GM23338 (cell line): Measurements from ENCODE around the gene MAP7D1. TPM values are rescaled to one million over a fixed set of nuclear protein-coding genes. Genes with fewer than 3 reads are reported as not detected.

ENCODE experiments used
- ATAC-seq: fragments of 200-7000 bp; cut with Tn5 transposase; 3 replicates; pipeline ENCODE4 v1.9.1; 2020
- DNase-seq: peaks from one replicate; pipeline ENCODE4 v3.0.0-alpha.2; 2015; ENCODE audit warnings: low spot score
- H2AFZ ChIP-seq: fragments of 200-600 bp; sonication (generic); 2 replicates; pipeline ENCODE4 v1.8.0; 2016; ENCODE audit warnings: antibody characterized with exemption, mild to moderate bottlenecking, moderate library complexity
- H3F3A ChIP-seq: fragments of 200-600 bp; sonication (generic); replicated peaks from 2 replicates; pipeline ENCODE4 v1.8.0; 2017; ENCODE audit warnings: antibody characterized with exemption, mixed run types, low read depth
- H3K27ac ChIP-seq: fragments of 200-600 bp; sonication (generic); 2 replicates; pipeline ENCODE4 v1.6.1; 2016; ENCODE audit warnings: low read depth
- H3K27me3 ChIP-seq: fragments of 200-600 bp; sonication (generic); 2 replicates; pipeline ENCODE4 v1.8.0; 2016; ENCODE audit warnings: mild to moderate bottlenecking, mixed run types, moderate library complexity; ENCODE audit not compliant: insufficient read depth
- H3K36me3 ChIP-seq: fragments of 200-600 bp; sonication (generic); 2 replicates; pipeline ENCODE4 v1.8.0; 2016; ENCODE audit warnings: mild to moderate bottlenecking; ENCODE audit not compliant: insufficient read depth
- H3K4me1 ChIP-seq: fragments of 200-600 bp; sonication (generic); 2 replicates; pipeline ENCODE4 v1.8.0; 2016; ENCODE audit warnings: mild to moderate bottlenecking, moderate library complexity; ENCODE audit not compliant: insufficient read depth
- H3K4me2 ChIP-seq: fragments of 200-600 bp; sonication (generic); 2 replicates; pipeline ENCODE4 v1.7.1; 2017; ENCODE audit warnings: mixed run types
- H3K4me3 ChIP-seq: fragments of 200-600 bp; sonication (generic); 2 replicates; pipeline ENCODE4 v1.6.1; 2016; ENCODE audit warnings: mixed run types
- H3K79me2 ChIP-seq: fragments of 200-600 bp; sonication (generic); replicated peaks from 2 replicates; pipeline ENCODE4 v1.8.0; 2017; ENCODE audit warnings: mild to moderate bottlenecking; ENCODE audit not compliant: insufficient read depth
- H3K9me2 ChIP-seq: fragments of 200-600 bp; sonication (generic); 2 replicates; pipeline ENCODE4 v1.8.0; 2017; ENCODE audit not compliant: insufficient read depth
- H4K20me1 ChIP-seq: fragments of 200-600 bp; sonication (generic); replicated peaks from 2 replicates; pipeline ENCODE4 v1.8.0; 2017; ENCODE audit warnings: mild to moderate bottlenecking; ENCODE audit not compliant: insufficient read depth
- H3K27ac Mint-ChIP-seq: 2 replicates; pipeline ENCODE4 v1.8.0; 2020; ENCODE audit warnings: inconsistent platforms, mild to moderate bottlenecking, moderate library complexity, mixed read lengths
- H3K27me3 Mint-ChIP-seq: 3 replicates; pipeline ENCODE4 v1.8.0; 2022; ENCODE audit warnings: low read depth, mild to moderate bottlenecking, moderate library complexity, mixed read lengths, inconsistent platforms; ENCODE audit not compliant: insufficient read depth, poor library complexity
- H3K36me3 Mint-ChIP-seq: 3 replicates; pipeline ENCODE4 v1.8.0; 2021; ENCODE audit warnings: low read depth, mild to moderate bottlenecking, inconsistent platforms, moderate library complexity, mixed read lengths
- H3K4me1 Mint-ChIP-seq: 3 replicates; pipeline ENCODE4 v1.8.0; 2020; ENCODE audit warnings: mild to moderate bottlenecking, inconsistent platforms, mixed read lengths
- H3K4me3 Mint-ChIP-seq: 3 replicates; pipeline ENCODE4 v1.8.0; 2021; ENCODE audit warnings: moderate library complexity, mild to moderate bottlenecking, inconsistent platforms, mixed read lengths
- H3K9me3 Mint-ChIP-seq: 3 replicates; pipeline ENCODE4 v1.8.0; 2020; ENCODE audit warnings: moderate library complexity, mild to moderate bottlenecking, inconsistent platforms, mixed read lengths
- CREB1 ChIP-seq: fragments of 250-450 bp; sonication (Bioruptor Pico); IDR thresholded peaks from 2 replicates; pipeline ENCODE4 v1.5.0; 2020; ENCODE audit warnings: low read depth, mild to moderate bottlenecking, moderate library complexity
- EZH2 ChIP-seq: fragments of 200-600 bp; sonication (generic); IDR thresholded peaks from one replicate; pipeline ENCODE4 v1.8.0; 2017; ENCODE audit warnings: antibody characterized with exemption, mild to moderate bottlenecking, low read depth; ENCODE audit not compliant: unreplicated experiment
- EZH2phosphoT487 ChIP-seq: fragments of 200-600 bp; sonication (generic); IDR thresholded peaks from one replicate; pipeline ENCODE4 v1.8.1; 2018; ENCODE audit warnings: antibody characterized with exemption; ENCODE audit not compliant: unreplicated experiment
- JUNB ChIP-seq: IDR thresholded peaks from one replicate; pipeline ENCODE4 v1.6.1; 2016; ENCODE audit warnings: antibody characterized with exemption; ENCODE audit not compliant: unreplicated experiment
- NANOG ChIP-seq: IDR thresholded peaks from 2 replicates; pipeline ENCODE4 v1.6.1; 2016; ENCODE audit warnings: antibody characterized with exemption, borderline replicate concordance
- POLR2AphosphoS5 ChIP-seq: IDR thresholded peaks from 2 replicates; pipeline ENCODE4 v1.6.1; 2016; ENCODE audit warnings: antibody characterized with exemption, low read depth
- STAT1 ChIP-seq: IDR thresholded peaks from one replicate; pipeline ENCODE4 v1.6.1; 2016; ENCODE audit warnings: antibody characterized with exemption; ENCODE audit not compliant: unreplicated experiment
- ZNF114 ChIP-seq: fragments of 250-450 bp; sonication (Bioruptor Pico); IDR thresholded peaks from 2 replicates; pipeline ENCODE4 v1.5.0; 2020; ENCODE audit warnings: mild to moderate bottlenecking, moderate library complexity
- ZNF331 ChIP-seq: fragments of 250-450 bp; sonication (Bioruptor Pico); IDR thresholded peaks from 2 replicates; pipeline ENCODE4 v1.5.0; 2020; ENCODE audit warnings: low read depth, mild to moderate bottlenecking, moderate library complexity
- polyA plus RNA-seq: library from polyadenylated mRNA; unstranded; fragments of >200 nt; fragmentation: Nextera tagmentation; extraction: Ambion mirVana; gene quantifications from 2 replicates; pipeline ENCODE4 v1.2.1, GENCODE V29; 2016
- total RNA-seq: library from RNA; depleted of rRNA; stranded (reverse); fragments of >200 nt; shearing (Covaris generic); gene quantifications from 2 replicates; pipeline ENCODE4 v1.2.3, GENCODE V29; 2014
- TF ChIP-seq, protein P1 (sequence below): IDR thresholded peaks from one replicate; pipeline ENCODE4 v1.6.1; 2018; ENCODE audit warnings: antibody characterized with exemption; ENCODE audit not compliant: unreplicated experiment
- TF ChIP-seq, protein P2 (sequence below), 2 experiments: fragments of 200-600 bp in 1 of 2; sonication (generic) in 1 of 2; conservative IDR thresholded peaks; 2 replicates each; pipeline versions ENCODE4 v1.5.1 to v1.6.1; 2016 to 2017; ENCODE audit warnings: antibody characterized with exemption in 2 of 2, low read depth in 2 of 2, mild to moderate bottlenecking in 2 of 2, moderate library complexity in 1 of 2
- TF ChIP-seq, protein P3 (sequence below): fragments of 250-450 bp; sonication (Bioruptor Pico); IDR thresholded peaks from 2 replicates; pipeline ENCODE4 v1.5.0; 2020; ENCODE audit warnings: mild to moderate bottlenecking, moderate library complexity
- TF ChIP-seq, protein P4 (sequence below): IDR thresholded peaks from 2 replicates; pipeline ENCODE4 v1.6.1; 2016; ENCODE audit warnings: antibody characterized with exemption

MAP7D1 gene
- total and polyA plus RNA-seq, 2 experiments from 2014 or later, result 13.8 to 59.8 TPM

DNA sequence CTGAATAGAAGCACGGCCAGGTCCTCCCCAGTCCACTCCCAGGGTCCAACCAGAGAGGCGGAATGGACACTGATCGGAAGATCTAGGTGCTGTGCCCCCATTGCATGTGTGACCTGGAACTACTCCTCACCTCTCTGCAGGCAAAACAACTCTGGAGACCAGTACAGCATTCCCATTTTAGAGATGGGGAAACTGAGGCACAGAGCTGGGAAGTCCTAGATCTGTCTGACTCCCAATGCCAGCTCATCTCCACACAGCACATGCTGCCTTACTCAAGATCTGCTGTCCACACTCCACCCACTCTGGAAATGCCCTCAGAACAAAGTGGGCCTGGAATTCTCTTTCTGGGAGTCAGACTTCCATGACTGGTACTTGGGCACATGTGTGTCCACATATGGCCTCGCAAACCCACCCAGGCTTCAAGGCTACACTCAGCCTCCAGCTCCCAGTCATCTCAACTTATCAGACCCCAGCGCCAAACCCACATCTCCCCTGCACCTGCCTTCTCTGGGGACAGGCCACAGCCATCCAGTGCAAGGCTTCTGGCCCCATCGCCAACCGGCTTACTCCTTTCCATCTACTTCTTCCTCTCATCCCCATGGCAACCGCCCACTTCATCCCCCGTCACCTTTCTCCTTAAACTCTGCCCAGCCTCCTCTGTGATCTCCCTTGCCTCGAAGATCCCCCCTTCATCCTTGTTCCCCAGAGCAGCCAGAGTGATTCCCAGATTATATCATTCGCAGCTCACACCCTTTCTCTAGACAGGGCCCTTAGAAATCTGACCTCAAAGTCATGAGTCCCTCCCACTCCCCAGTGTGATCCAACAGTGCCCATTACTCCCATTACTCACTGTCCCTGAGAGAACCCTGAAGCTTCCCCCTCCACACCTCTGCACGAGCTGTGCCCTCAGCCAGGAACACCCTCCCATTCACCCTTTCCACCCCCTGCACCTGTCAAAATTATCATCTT, 33.6 kb upstream of the MAP7D1 start:
- Histone ChIP-seq H3K4me2 (no peak overlapping the region), H3K79me2 (no peaks in the 10 kb centered on the region), H2AFZ (no peak overlapping the region), H3K9me2 (no peaks in the 10 kb centered on the region), H4K20me1 (no peaks in the 10 kb centered on the region), H3K27ac (no peak overlapping the region), H3F3A (no peaks in the 10 kb centered on the region), H3K4me3 (no peak overlapping the region), H3K36me3 (no peaks in the 10 kb centered on the region), H3K27me3 (peaks cover 41% of the 10 kb centered on the region), H3K4me1 (peaks cover 6% of the 10 kb centered on the region; the same call in 1 of the 2 replicates)
- no peak for TF ChIP-seq EZH2
- no peak for TF ChIP-seq EZH2phosphoT487
- TF ChIP-seq, protein P1, sequence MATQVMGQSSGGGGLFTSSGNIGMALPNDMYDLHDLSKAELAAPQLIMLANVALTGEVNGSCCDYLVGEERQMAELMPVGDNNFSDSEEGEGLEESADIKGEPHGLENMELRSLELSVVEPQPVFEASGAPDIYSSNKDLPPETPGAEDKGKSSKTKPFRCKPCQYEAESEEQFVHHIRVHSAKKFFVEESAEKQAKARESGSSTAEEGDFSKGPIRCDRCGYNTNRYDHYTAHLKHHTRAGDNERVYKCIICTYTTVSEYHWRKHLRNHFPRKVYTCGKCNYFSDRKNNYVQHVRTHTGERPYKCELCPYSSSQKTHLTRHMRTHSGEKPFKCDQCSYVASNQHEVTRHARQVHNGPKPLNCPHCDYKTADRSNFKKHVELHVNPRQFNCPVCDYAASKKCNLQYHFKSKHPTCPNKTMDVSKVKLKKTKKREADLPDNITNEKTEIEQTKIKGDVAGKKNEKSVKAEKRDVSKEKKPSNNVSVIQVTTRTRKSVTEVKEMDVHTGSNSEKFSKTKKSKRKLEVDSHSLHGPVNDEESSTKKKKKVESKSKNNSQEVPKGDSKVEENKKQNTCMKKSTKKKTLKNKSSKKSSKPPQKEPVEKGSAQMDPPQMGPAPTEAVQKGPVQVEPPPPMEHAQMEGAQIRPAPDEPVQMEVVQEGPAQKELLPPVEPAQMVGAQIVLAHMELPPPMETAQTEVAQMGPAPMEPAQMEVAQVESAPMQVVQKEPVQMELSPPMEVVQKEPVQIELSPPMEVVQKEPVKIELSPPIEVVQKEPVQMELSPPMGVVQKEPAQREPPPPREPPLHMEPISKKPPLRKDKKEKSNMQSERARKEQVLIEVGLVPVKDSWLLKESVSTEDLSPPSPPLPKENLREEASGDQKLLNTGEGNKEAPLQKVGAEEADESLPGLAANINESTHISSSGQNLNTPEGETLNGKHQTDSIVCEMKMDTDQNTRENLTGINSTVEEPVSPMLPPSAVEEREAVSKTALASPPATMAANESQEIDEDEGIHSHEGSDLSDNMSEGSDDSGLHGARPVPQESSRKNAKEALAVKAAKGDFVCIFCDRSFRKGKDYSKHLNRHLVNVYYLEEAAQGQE, result no peak
- TF ChIP-seq ZNF114 (CRISPR knock-in tag), result no peak
- TF ChIP-seq, protein P2, sequence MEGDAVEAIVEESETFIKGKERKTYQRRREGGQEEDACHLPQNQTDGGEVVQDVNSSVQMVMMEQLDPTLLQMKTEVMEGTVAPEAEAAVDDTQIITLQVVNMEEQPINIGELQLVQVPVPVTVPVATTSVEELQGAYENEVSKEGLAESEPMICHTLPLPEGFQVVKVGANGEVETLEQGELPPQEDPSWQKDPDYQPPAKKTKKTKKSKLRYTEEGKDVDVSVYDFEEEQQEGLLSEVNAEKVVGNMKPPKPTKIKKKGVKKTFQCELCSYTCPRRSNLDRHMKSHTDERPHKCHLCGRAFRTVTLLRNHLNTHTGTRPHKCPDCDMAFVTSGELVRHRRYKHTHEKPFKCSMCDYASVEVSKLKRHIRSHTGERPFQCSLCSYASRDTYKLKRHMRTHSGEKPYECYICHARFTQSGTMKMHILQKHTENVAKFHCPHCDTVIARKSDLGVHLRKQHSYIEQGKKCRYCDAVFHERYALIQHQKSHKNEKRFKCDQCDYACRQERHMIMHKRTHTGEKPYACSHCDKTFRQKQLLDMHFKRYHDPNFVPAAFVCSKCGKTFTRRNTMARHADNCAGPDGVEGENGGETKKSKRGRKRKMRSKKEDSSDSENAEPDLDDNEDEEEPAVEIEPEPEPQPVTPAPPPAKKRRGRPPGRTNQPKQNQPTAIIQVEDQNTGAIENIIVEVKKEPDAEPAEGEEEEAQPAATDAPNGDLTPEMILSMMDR (conservative IDR thresholded peaks at IDR 0.05; ENCODE audit: low read depth in 2 of 2), result no peak
- TF ChIP-seq ZNF331 (CRISPR knock-in tag), result no peak
- TF ChIP-seq POLR2AphosphoS5, result no peak
- TF ChIP-seq NANOG, result no peak
- no peak for TF ChIP-seq CREB1 (CRISPR knock-in tag)
- no peak for TF ChIP-seq STAT1
- TF ChIP-seq JUNB, result no peak
- TF ChIP-seq, protein P3, sequence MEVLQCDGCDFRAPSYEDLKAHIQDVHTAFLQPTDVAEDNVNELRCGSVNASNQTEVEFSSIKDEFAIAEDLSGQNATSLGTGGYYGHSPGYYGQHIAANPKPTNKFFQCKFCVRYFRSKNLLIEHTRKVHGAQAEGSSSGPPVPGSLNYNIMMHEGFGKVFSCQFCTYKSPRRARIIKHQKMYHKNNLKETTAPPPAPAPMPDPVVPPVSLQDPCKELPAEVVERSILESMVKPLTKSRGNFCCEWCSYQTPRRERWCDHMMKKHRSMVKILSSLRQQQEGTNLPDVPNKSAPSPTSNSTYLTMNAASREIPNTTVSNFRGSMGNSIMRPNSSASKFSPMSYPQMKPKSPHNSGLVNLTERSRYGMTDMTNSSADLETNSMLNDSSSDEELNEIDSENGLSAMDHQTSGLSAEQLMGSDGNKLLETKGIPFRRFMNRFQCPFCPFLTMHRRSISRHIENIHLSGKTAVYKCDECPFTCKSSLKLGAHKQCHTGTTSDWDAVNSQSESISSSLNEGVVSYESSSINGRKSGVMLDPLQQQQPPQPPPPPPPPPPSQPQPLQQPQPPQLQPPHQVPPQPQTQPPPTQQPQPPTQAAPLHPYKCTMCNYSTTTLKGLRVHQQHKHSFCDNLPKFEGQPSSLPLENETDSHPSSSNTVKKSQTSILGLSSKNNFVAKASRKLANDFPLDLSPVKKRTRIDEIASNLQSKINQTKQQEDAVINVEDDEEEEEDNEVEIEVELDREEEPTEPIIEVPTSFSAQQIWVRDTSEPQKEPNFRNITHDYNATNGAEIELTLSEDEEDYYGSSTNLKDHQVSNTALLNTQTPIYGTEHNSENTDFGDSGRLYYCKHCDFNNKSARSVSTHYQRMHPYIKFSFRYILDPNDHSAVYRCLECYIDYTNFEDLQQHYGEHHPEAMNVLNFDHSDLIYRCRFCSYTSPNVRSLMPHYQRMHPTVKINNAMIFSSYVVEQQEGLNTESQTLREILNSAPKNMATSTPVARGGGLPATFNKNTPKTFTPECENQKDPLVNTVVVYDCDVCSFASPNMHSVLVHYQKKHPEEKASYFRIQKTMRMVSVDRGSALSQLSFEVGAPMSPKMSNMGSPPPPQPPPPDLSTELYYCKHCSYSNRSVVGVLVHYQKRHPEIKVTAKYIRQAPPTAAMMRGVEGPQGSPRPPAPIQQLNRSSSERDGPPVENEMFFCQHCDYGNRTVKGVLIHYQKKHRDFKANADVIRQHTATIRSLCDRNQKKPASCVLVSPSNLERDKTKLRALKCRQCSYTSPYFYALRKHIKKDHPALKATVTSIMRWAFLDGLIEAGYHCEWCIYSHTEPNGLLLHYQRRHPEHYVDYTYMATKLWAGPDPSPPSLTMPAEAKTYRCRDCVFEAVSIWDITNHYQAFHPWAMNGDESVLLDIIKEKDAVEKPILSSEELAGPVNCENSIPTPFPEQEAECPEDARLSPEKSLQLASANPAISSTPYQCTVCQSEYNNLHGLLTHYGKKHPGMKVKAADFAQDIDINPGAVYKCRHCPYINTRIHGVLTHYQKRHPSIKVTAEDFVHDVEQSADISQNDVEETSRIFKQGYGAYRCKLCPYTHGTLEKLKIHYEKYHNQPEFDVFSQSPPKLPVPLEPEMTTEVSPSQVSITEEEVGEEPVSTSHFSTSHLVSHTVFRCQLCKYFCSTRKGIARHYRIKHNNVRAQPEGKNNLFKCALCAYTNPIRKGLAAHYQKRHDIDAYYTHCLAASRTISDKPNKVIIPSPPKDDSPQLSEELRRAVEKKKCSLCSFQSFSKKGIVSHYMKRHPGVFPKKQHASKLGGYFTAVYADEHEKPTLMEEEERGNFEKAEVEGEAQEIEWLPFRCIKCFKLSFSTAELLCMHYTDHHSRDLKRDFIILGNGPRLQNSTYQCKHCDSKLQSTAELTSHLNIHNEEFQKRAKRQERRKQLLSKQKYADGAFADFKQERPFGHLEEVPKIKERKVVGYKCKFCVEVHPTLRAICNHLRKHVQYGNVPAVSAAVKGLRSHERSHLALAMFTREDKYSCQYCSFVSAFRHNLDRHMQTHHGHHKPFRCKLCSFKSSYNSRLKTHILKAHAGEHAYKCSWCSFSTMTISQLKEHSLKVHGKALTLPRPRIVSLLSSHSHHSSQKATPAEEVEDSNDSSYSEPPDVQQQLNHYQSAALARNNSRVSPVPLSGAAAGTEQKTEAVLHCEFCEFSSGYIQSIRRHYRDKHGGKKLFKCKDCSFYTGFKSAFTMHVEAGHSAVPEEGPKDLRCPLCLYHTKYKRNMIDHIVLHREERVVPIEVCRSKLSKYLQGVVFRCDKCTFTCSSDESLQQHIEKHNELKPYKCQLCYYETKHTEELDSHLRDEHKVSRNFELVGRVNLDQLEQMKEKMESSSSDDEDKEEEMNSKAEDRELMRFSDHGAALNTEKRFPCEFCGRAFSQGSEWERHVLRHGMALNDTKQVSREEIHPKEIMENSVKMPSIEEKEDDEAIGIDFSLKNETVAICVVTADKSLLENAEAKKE (CRISPR knock-in tag), result no peak
- TF ChIP-seq, protein P4, sequence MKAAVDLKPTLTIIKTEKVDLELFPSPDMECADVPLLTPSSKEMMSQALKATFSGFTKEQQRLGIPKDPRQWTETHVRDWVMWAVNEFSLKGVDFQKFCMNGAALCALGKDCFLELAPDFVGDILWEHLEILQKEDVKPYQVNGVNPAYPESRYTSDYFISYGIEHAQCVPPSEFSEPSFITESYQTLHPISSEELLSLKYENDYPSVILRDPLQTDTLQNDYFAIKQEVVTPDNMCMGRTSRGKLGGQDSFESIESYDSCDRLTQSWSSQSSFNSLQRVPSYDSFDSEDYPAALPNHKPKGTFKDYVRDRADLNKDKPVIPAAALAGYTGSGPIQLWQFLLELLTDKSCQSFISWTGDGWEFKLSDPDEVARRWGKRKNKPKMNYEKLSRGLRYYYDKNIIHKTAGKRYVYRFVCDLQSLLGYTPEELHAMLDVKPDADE, result no peak
- Mint-ChIP-seq H3K9me3 (no peaks in the 10 kb centered on the region), H3K4me1 (peaks cover 16% of the 10 kb centered on the region), H3K27ac (no peak overlapping the region), H3K36me3 (no peaks in the 10 kb centered on the region), H3K27me3 (peaks cover 41% of the 10 kb centered on the region), H3K4me3 (no peak overlapping the region)
- DNase-seq (no peak), ATAC-seq (no peak)
